Neutrophil (primary cell): Measurements from ENCODE around the gene CA9.

ENCODE experiments used
- H3K27ac ChIP-seq: fragments of 200-600 bp; sonication (generic); 2 replicates; pipeline ENCODE4 v1.5.1; 2016; ENCODE audit warnings: mild to moderate bottlenecking, moderate library complexity
- H3K27me3 ChIP-seq: fragments of 200-600 bp; sonication (generic); 2 replicates; pipeline ENCODE4 v1.6.0; 2016; ENCODE audit warnings: mild to moderate bottlenecking
- H3K36me3 ChIP-seq: fragments of 200-600 bp; sonication (generic); 2 replicates; pipeline ENCODE4 v1.5.1; 2017
- H3K4me1 ChIP-seq, 2 experiments: fragments of 200-600 bp in 1 of 2; sonication (generic) in 1 of 2; 1 replicate in 1 of 2; 2 replicates in 1 of 2; pipeline versions ENCODE4 v1.5.1 to v1.6.1; 2013 to 2016; ENCODE audit warnings: low read depth in 1 of 2, low read length in 1 of 2, mild to moderate bottlenecking in 1 of 2, moderate library complexity in 1 of 2; ENCODE audit not compliant: control insufficient read depth in 1 of 2, insufficient read depth in 1 of 2
- H3K4me3 ChIP-seq, 2 experiments: fragments of 200-600 bp in 1 of 2; sonication (generic) in 1 of 2; 1 replicate in 1 of 2; 2 replicates in 1 of 2; pipeline ENCODE4 v1.5.1; 2013 to 2016; ENCODE audit warnings: low read depth in 1 of 2, low read length in 1 of 2, mild to moderate bottlenecking in 1 of 2, moderate library complexity in 1 of 2
- H3K9me3 ChIP-seq: fragments of 200-600 bp; sonication (generic); 2 replicates; pipeline ENCODE4 v1.5.1; 2016
- CTCF ChIP-seq: fragments of 200-600 bp; sonication (generic); IDR thresholded peaks from 2 replicates; pipeline ENCODE4 v1.5.1; 2016; ENCODE audit warnings: antibody characterized with exemption

The CA9 gene

GRCh38 chr9:35730486-35730854 is 56.7 kb downstream of the CA9 start:
- Histone ChIP-seq H3K27me3 (no peaks in the 10 kb centered on the region), H3K36me3 (peaks cover 43% of the 10 kb centered on the region), H3K4me3 (peak overlapping the region; percentile 93 to 94), H3K27ac (peak overlapping the region; percentile 99), H3K9me3 (no peaks in the 10 kb centered on the region), H3K4me1 (peaks cover 49 to 62% of the 10 kb centered on the region in 2 experiments)
- TF ChIP-seq CTCF, result no peak
